ENCODE measurements around the gene SPON1.

- no peak for TF ChIP-seq CTCF (conservative IDR thresholded peaks at IDR 0.05; ENCODE audit: low read depth, low read length)
- no peak for TF ChIP-seq EZH2 (IDR thresholded peaks at IDR 0.05; ENCODE audit: low read length, unreplicated experiment)
Observed at GRCh38 chr11:14242733-14243132, 280.2 kb downstream of the SPON1 start.
